ENCODE measurements around the gene EFNA1. TPM values are rescaled to one million over a fixed set of nuclear protein-coding genes. Genes with fewer than 3 reads are reported as not detected.

Gene EFNA1
- total and polyA plus RNA-seq, 2 experiments from 2014 or later = 3.2 to 5.1 TPM

- peaks cover 10% of the 10 kb centered on the region; the same call in 1 of the 2 replicates for H3K4me1 ChIP-seq (ENCODE audit: insufficient read depth)
- no peak overlapping the region for H3K4me3 ChIP-seq
- H3K27ac ChIP-seq (ENCODE audit: low read depth) = no peak overlapping the region
- 0 out of 2 replicates have a peak, but pooled peaks cover 3% of the 10 kb centered on the region for H3K79me2 ChIP-seq (replicated peaks; ENCODE audit: insufficient read depth)
- Mint-ChIP-seq H3K27me3 (ENCODE audit: insufficient read depth, low read depth, poor library complexity) (peaks cover 11% of the 10 kb centered on the region), H3K27ac (no peak overlapping the region), H3K9me3 (no peaks in the 10 kb centered on the region; the same call in 2 of the 3 replicates), H3K4me1 (peaks cover 17% of the 10 kb centered on the region), H3K4me3 (no peak overlapping the region), H3K36me3 (ENCODE audit: low read depth) (peaks cover 52% of the 10 kb centered on the region)
- H3K27me3 ChIP-seq (ENCODE audit: insufficient read depth) = no peaks in the 10 kb centered on the region
- no peaks in the 10 kb centered on the region for H4K20me1 ChIP-seq (replicated peaks; ENCODE audit: insufficient read depth)
- DNase-seq (ENCODE audit: low spot score) = no peak
- ATAC-seq = no peak
- H2AFZ ChIP-seq = no peak overlapping the region
- no peak for TF ChIP-seq NANOG (IDR thresholded peaks at IDR 0.05; ENCODE audit: borderline replicate concordance)
- TF ChIP-seq EZH2 (IDR thresholded peaks at IDR 0.05; ENCODE audit: low read depth, unreplicated experiment) = no peak
- no peak for TF ChIP-seq CREB1 (CRISPR knock-in tag; IDR thresholded peaks at IDR 0.05; ENCODE audit: low read depth)
- TF ChIP-seq ZNF331 (CRISPR knock-in tag; IDR thresholded peaks at IDR 0.05; ENCODE audit: low read depth) = no peak
- TF ChIP-seq STAT1 (IDR thresholded peaks at IDR 0.05; ENCODE audit: unreplicated experiment) = no peak
- no peak for TF ChIP-seq ETS1 (IDR thresholded peaks at IDR 0.05)
- no peak for TF ChIP-seq ZNF462 (CRISPR knock-in tag; IDR thresholded peaks at IDR 0.05)
- no peak for TF ChIP-seq POLR2AphosphoS5 (IDR thresholded peaks at IDR 0.05; ENCODE audit: low read depth)
- TF ChIP-seq REST (IDR thresholded peaks at IDR 0.05; ENCODE audit: unreplicated experiment) = no peak
- TF ChIP-seq ZNF114 (CRISPR knock-in tag; IDR thresholded peaks at IDR 0.05) = no peak
- no peak for TF ChIP-seq JUNB (IDR thresholded peaks at IDR 0.05; ENCODE audit: unreplicated experiment)
- TF ChIP-seq CTCF (conservative IDR thresholded peaks at IDR 0.05; ENCODE audit: low read depth in 2 of 2) = no peak
- no peak for TF ChIP-seq EZH2phosphoT487 (IDR thresholded peaks at IDR 0.05; ENCODE audit: unreplicated experiment)
- H3F3A ChIP-seq (replicated peaks; ENCODE audit: low read depth) = peaks cover 11% of the 10 kb centered on the region; the same call in 1 of the 2 replicates
- no peak overlapping the region for H3K4me2 ChIP-seq
- no peaks in the 10 kb centered on the region for H3K9me2 ChIP-seq (ENCODE audit: insufficient read depth)
- H3K36me3 ChIP-seq (ENCODE audit: insufficient read depth) = peaks cover 20% of the 10 kb centered on the region; the same call in 1 of the 2 replicates
Observed at GRCh38 chr1:155178441-155179111, 50.9 kb downstream of the EFNA1 start.

All from GM23338 (cell line).